Hepatocyte (in vitro differentiated cells): Measurements from ENCODE around the gene DCAF4. TPM values are rescaled to one million over a fixed set of nuclear protein-coding genes. Genes with fewer than 3 reads are reported as not detected.

Experiments used
- DNase-seq: peaks from one replicate; pipeline ENCODE4 v3.0.0-alpha.2; 2016; ENCODE audit warnings: low spot score
- H2AFZ ChIP-seq: fragments of 200-600 bp; sonication (generic); 2 replicates; pipeline ENCODE4 v1.6.0; 2016; ENCODE audit warnings: antibody characterized with exemption, mild to moderate bottlenecking
- H3K27ac ChIP-seq: fragments of 200-600 bp; sonication (generic); 2 replicates; pipeline ENCODE4 v1.5.1; 2016; ENCODE audit warnings: mild to moderate bottlenecking
- H3K27me3 ChIP-seq: fragments of 200-600 bp; sonication (generic); 2 replicates; pipeline ENCODE4 v1.6.1; 2016
- H3K36me3 ChIP-seq: fragments of 200-600 bp; sonication (generic); replicated peaks from 2 replicates; pipeline ENCODE4 v1.5.1; 2016; ENCODE audit warnings: low read depth; ENCODE audit not compliant: insufficient read depth
- H3K4me1 ChIP-seq: fragments of 200-600 bp; sonication (generic); 2 replicates; pipeline ENCODE4 v1.5.1; 2016; ENCODE audit warnings: mild to moderate bottlenecking, moderate library complexity; ENCODE audit not compliant: insufficient read depth
- H3K4me2 ChIP-seq: fragments of 200-600 bp; sonication (generic); 2 replicates; pipeline ENCODE4 v1.6.0; 2016
- H3K4me3 ChIP-seq: fragments of 200-600 bp; sonication (generic); 2 replicates; pipeline ENCODE4 v1.5.1; 2016; ENCODE audit warnings: mild to moderate bottlenecking
- H3K79me2 ChIP-seq: fragments of 200-600 bp; sonication (generic); 2 replicates; pipeline ENCODE4 v1.6.0; 2017; ENCODE audit warnings: mild to moderate bottlenecking
- H3K9me2 ChIP-seq: fragments of 200-600 bp; sonication (generic); replicated peaks from 2 replicates; pipeline ENCODE4 v1.6.0; 2017; ENCODE audit warnings: mild to moderate bottlenecking; ENCODE audit not compliant: insufficient read depth
- H3K9me3 ChIP-seq: fragments of 200-600 bp; sonication (generic); 2 replicates; pipeline ENCODE4 v1.5.1; 2016; ENCODE audit warnings: low read depth, mild to moderate bottlenecking
- H4K20me1 ChIP-seq: fragments of 200-600 bp; sonication (generic); 2 replicates; pipeline ENCODE4 v1.6.0; 2016; ENCODE audit warnings: mild to moderate bottlenecking; ENCODE audit not compliant: insufficient read depth, poor library complexity, severe bottlenecking
- CTCF ChIP-seq: fragments of 200-600 bp; sonication (generic); IDR thresholded peaks from 2 replicates; pipeline ENCODE4 v1.5.1; 2016; ENCODE audit warnings: antibody characterized with exemption, mild to moderate bottlenecking; ENCODE audit not compliant: poor library complexity
- EZH2 ChIP-seq: fragments of 200-600 bp; sonication (generic); IDR thresholded peaks from 2 replicates; pipeline ENCODE4 v1.6.1; 2016; ENCODE audit warnings: antibody characterized with exemption, mild to moderate bottlenecking, borderline replicate concordance
- EZH2phosphoT487 ChIP-seq: fragments of 200-600 bp; sonication (generic); IDR thresholded peaks from one replicate; pipeline ENCODE4 v1.6.1; 2018; ENCODE audit warnings: antibody characterized with exemption, mild to moderate bottlenecking, low read depth, moderate library complexity; ENCODE audit not compliant: unreplicated experiment, severe bottlenecking
- WGBS: methylation state at CpG from one replicate; pipeline ENCODE4 v1.1.6; 2016; ENCODE audit warnings: low lambda C conversion rate; ENCODE audit errors: missing lambda C conversion rate; 5-methylcytosine and 5-hydroxymethylcytosine counted together
- polyA plus RNA-seq: library from polyadenylated mRNA; unstranded; fragments of >200 nt; fragmentation: Nextera tagmentation; extraction: Ambion mirVana; gene quantifications from 2 replicates; pipeline ENCODE4 v1.2.1, GENCODE V29; 2016
- total RNA-seq: library from RNA; depleted of rRNA; stranded (reverse); fragments of >200 nt; gene quantifications from 2 replicates; pipeline ENCODE4 v1.2.3, GENCODE V29; 2014

The DCAF4 gene
- total and polyA plus RNA-seq, 2 experiments from 2014 or later = 8.5 to 21.6 TPM

- H3K9me2 ChIP-seq = no peaks in the 10 kb centered on the region
- WGBS = 91% methylated on average over 3 of the region's 3 CpGs
- no peak overlapping the region for H3K27ac ChIP-seq
- no peaks in the 10 kb centered on the region for H3K9me3 ChIP-seq
- H2AFZ ChIP-seq = no peak overlapping the region
- no peak for DNase-seq
- H3K27me3 ChIP-seq = no peaks in the 10 kb centered on the region
- H3K4me3 ChIP-seq = no peak overlapping the region
- no peaks in the 10 kb centered on the region for H4K20me1 ChIP-seq
- no peaks in the 10 kb centered on the region for H3K4me1 ChIP-seq
- H3K4me2 ChIP-seq = no peak overlapping the region
- H3K36me3 ChIP-seq = no peaks in the 10 kb centered on the region
- TF ChIP-seq EZH2 (no peak), CTCF (no peak), EZH2phosphoT487 (no peak)
- H3K79me2 ChIP-seq = no peaks in the 10 kb centered on the region
Observed at GRCh38 chr14:72986214-72986613, 60.0 kb downstream of the DCAF4 start.

- Histone ChIP-seq H3K9me2 (no peaks in the 10 kb centered on the region), H3K4me3 (no peak overlapping the region), H2AFZ (no peak overlapping the region), H3K36me3 (no peaks in the 10 kb centered on the region), H3K79me2 (no peaks in the 10 kb centered on the region), H3K4me1 (no peaks in the 10 kb centered on the region), H3K9me3 (no peaks in the 10 kb centered on the region), H4K20me1 (no peaks in the 10 kb centered on the region), H3K27me3 (no peaks in the 10 kb centered on the region), H3K27ac (no peak overlapping the region), H3K4me2 (no peak overlapping the region)
- DNase-seq = no peak
- WGBS = 100% methylated on average over 2 of the region's 2 CpGs
- TF ChIP-seq EZH2phosphoT487 (no peak), CTCF (no peak), EZH2 (no peak)
Observed at GRCh38 chr14:72986857-72987256, 60.6 kb downstream of the DCAF4 start.

GRCh38 chr14:72990171-72990570, 63.9 kb downstream of the DCAF4 start:
- 97% methylated on average over 8 of the region's 8 CpGs for WGBS

More at GRCh38 chr14:72990171-72990570, 63.9 kb downstream of the DCAF4 start:
- Histone ChIP-seq H3K4me2 (no peak overlapping the region), H3K36me3 (no peaks in the 10 kb centered on the region), H3K27ac (no peak overlapping the region), H4K20me1 (no peaks in the 10 kb centered on the region), H3K9me2 (no peaks in the 10 kb centered on the region), H3K79me2 (no peaks in the 10 kb centered on the region), H3K4me1 (no peaks in the 10 kb centered on the region), H3K9me3 (no peaks in the 10 kb centered on the region), H3K27me3 (no peaks in the 10 kb centered on the region), H3K4me3 (no peak overlapping the region), H2AFZ (no peak overlapping the region)
- no peak for DNase-seq
- TF ChIP-seq EZH2phosphoT487 (no peak), EZH2 (no peak), CTCF (no peak)
